ENCODE measurements around the gene RNF149. TPM values are rescaled to one million over a fixed set of nuclear protein-coding genes. Genes with fewer than 3 reads are reported as not detected.

Gene RNF149
- total RNA-seq, 1 donor from 2014 or later: 45.0 TPM

DNA sequence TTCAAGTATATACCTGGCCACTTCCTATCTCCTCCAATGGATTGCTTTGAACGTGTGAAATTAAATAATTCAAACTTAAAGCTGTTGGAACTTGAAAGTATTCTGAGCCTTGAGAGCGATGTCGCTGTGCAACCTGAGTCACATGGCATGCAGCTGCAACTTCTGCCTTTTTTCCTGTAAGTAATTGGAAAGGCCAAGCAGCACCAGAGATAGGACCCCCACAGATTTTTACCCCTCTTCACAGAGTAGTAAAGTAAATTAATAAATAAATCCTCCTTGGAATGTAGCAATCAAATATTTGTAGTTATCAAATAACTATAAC lies 3.2 kb upstream of the RNF149 start:
- DNase-seq (ENCODE audit: low read depth): no peak
- TF ChIP-seq, protein P1, sequence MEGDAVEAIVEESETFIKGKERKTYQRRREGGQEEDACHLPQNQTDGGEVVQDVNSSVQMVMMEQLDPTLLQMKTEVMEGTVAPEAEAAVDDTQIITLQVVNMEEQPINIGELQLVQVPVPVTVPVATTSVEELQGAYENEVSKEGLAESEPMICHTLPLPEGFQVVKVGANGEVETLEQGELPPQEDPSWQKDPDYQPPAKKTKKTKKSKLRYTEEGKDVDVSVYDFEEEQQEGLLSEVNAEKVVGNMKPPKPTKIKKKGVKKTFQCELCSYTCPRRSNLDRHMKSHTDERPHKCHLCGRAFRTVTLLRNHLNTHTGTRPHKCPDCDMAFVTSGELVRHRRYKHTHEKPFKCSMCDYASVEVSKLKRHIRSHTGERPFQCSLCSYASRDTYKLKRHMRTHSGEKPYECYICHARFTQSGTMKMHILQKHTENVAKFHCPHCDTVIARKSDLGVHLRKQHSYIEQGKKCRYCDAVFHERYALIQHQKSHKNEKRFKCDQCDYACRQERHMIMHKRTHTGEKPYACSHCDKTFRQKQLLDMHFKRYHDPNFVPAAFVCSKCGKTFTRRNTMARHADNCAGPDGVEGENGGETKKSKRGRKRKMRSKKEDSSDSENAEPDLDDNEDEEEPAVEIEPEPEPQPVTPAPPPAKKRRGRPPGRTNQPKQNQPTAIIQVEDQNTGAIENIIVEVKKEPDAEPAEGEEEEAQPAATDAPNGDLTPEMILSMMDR (conservative IDR thresholded peaks at IDR 0.05; ENCODE audit: low read depth, low read length): no peak

DNA sequence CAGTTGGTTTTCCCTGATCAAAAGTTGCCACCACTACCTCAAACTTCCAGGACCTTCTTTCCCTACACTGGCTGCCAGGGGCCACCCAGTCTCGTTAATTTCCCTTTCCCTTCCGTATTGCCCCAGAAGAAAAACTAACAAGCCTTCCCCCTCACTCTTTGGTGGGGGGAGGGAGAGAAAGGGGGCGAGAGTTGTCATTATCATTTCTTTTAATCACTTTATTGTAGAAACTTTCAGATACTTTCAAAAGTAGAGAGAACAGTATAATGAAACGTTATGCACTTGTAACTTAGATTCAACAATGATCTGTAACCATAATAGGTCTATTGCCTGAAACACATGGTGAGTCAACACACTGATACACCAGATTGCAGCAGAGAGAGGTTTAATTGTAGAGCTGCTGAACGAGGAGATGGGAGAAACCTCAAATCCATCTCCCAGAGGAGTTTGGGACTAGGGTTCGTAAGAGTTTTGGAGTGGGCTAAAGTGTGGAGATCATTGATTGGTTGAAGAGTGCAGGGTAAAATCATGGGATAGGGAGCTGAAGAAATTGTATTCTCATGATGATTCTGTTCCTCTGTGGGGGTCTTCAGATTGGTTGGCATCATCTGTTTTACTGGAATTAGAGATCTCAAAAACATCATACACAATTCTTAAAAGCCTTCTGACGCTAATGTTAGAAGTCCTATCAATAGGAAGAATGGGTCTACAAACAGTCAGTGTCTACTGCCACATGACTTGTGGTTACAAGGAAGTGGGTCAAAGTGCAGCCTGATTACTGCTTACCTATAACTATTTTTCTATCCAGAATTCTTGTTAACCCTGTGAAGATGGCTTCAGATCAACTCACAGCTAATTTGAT lies 2.6 kb upstream of the RNF149 start:
- H3K4me3 ChIP-seq (ENCODE audit: low read depth, low read length): no peak overlapping the region
- TF ChIP-seq, protein P1 (conservative IDR thresholded peaks at IDR 0.05; ENCODE audit: low read depth, low read length): no peak
- DNase-seq (ENCODE audit: low read depth): no peak

More for the DNA sequence above, 3.2 kb upstream of the RNF149 start:
- no peak overlapping the region for H3K4me3 ChIP-seq (ENCODE audit: low read depth, low read length)

DNA sequence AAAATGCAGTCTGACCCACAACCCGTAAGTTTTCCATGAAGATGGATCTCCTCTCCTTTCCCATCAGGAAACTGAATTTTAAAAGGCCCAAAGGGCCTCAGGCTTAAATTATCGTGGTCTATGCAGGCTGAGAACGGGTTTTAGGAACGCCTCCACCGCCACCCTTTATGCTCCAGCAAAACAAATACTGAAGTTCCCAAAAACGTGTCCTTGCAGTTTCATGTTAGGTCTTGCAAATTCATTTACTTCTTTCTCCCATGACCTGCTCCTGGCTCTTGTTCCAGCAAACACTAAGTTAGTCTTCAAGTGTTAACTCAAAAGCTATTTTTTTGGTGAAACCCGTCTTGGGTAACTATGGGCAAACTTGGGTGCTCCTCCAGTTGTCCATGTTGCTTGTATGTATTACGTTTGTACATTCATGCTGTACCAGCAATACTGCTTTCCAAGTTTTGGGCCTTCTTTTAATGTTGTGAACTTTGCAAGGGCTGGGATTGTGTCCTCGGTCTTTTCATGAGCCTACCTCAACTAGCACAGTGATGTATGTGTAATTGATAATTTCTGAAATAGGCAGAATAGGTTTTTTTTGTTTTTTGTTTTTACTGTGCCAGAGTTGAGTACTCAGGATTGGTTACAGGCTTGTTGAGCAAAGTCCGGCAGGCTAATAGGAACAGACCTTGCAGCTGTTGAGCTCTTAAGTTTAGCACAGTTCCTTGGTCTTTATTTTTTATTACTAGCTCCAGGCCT lies 1.8 kb upstream of the RNF149 start:
- no peak for DNase-seq (ENCODE audit: low read depth)
- H3K4me3 ChIP-seq (ENCODE audit: low read depth, low read length): no peak overlapping the region
- TF ChIP-seq, protein P1 (conservative IDR thresholded peaks at IDR 0.05; ENCODE audit: low read depth, low read length): no peak

DNA sequence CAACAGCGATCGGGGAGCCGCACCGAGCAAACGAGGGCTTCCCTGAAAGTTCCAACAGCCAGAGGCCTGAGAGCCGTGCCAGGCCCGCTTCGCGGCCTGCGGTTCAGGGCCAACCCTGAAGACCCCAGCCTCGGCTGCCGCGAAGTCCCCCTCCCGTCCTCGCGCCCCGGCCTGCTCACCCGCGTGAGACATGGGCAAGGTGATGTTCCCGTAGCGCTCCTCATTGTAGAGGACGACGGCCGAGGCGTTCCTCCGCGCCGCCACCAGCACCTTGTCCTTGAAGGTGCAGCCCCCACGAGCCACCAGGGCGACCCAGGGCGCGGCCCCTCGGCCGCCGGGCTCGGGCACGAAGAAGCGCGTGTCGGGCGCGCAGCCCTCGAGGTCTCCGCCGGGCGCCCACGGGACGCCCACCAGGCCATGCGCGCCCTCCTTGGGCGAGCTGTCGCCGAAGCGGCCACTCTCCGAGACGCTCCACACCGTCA lies 510 bp downstream of the RNF149 start:
- peak overlapping the region; percentile 89 for H3K4me3 ChIP-seq (ENCODE audit: low read depth, low read length)
- DNase-seq (ENCODE audit: low read depth): no peak
- TF ChIP-seq, protein P1 (conservative IDR thresholded peaks at IDR 0.05; ENCODE audit: low read depth, low read length): no peak

DNA sequence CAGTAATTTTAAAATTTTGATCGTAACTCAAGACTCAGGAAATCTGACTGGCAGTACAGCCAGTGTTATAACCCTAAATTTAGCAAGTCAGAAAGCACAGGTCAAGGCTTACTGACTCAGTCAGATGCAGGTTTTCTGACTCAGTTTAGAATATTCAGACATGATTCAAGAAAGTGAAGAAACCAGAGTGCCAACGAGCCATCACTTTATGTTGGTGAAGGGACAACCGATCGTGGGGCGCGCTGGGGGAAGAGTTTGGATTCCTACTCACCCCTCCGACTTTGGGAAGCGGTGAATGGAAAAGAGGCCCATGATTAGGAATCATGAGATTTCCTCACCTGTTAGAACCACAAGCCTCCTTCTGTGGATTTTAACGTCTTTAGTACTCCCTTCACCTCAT lies 998 bp downstream of the RNF149 start:
- TF ChIP-seq, protein P1 (conservative IDR thresholded peaks at IDR 0.05; ENCODE audit: low read depth, low read length): no peak
- H3K4me3 ChIP-seq (ENCODE audit: low read depth, low read length): peak overlapping the region; percentile 89
- DNase-seq (ENCODE audit: low read depth): no peak

DNA sequence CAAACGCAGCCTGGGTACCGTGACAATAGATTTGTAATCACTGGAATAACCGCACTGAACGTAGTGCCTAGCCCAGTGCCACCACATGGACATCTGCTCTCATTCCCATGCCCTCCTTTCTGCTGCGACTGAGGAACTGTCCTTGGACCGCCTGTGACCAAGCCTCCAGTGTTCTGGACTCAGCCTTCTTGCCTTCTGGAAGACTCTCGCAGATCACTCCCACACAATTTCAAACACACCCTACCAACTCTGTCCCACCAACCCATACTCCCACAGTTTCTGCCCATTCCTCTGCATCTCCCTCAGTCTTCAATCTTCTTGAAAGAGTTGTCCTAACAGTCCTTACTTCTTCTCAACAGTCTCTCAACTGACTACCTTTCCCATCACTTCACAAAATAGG lies 2.1 kb downstream of the RNF149 start:
- H3K4me3 ChIP-seq (ENCODE audit: low read depth, low read length): peak overlapping the region; percentile 89
- no peak for DNase-seq (ENCODE audit: low read depth)
- TF ChIP-seq, protein P1 (conservative IDR thresholded peaks at IDR 0.05; ENCODE audit: low read depth, low read length): no peak

All from epithelial cell of proximal tubule (primary cell).